HepG2 (cell line): Measurements from ENCODE around the gene SBNO1. TPM values are rescaled to one million over a fixed set of nuclear protein-coding genes. Genes with fewer than 3 reads are reported as not detected.

Experiments used
- AGO2 ChIP-seq: fragments of 200-400 bp; formaldehyde crosslinking; optimal IDR thresholded peaks from 2 replicates; pipeline ENCODE3; 2017; ENCODE audit warnings: mild to moderate bottlenecking, low read depth, low read length, moderate library complexity
- DRAP1 ChIP-seq: IDR thresholded peaks from 2 replicates; pipeline ENCODE4 v1.6.1; 2016; ENCODE audit warnings: missing genetic modification reagents, missing compliant biosample characterization
- FUBP1 ChIP-seq: sonication (generic); formaldehyde crosslinking; IDR thresholded peaks from 2 replicates; pipeline ENCODE4 v1.5.1; 2020; ENCODE audit warnings: missing genetic modification reagents, mild to moderate bottlenecking, borderline replicate concordance
- HES4 ChIP-seq: sonication (generic); formaldehyde crosslinking; IDR thresholded peaks from 2 replicates; pipeline ENCODE4 v1.9.0; 2021; ENCODE audit warnings: mild to moderate bottlenecking, missing genetic modification reagents, borderline replicate concordance
- KDM5B ChIP-seq: sonication (generic); formaldehyde crosslinking; IDR thresholded peaks from 2 replicates; pipeline ENCODE4 v1.4.0; 2020; ENCODE audit warnings: missing genetic modification reagents, mild to moderate bottlenecking, borderline replicate concordance
- REPIN1 ChIP-seq: sonication (generic); formaldehyde crosslinking; IDR thresholded peaks from 2 replicates; pipeline ENCODE4 v1.8.0; 2022; ENCODE audit warnings: missing genetic modification reagents, low read depth, mild to moderate bottlenecking, borderline replicate concordance
- TOPORS ChIP-seq: sonication (generic); formaldehyde crosslinking; IDR thresholded peaks from 2 replicates; pipeline ENCODE4 v1.8.0; 2023; ENCODE audit warnings: mild to moderate bottlenecking, missing genetic modification reagents
- U2AF1 ChIP-seq: fragments of 200-400 bp; formaldehyde crosslinking; optimal IDR thresholded peaks from 2 replicates; pipeline ENCODE3; 2017; ENCODE audit warnings: mild to moderate bottlenecking, low read depth, low read length
- ZMYM3 ChIP-seq: sonication (generic); formaldehyde crosslinking; IDR thresholded peaks from 2 replicates; pipeline ENCODE4 v1.5.1; 2020; ENCODE audit warnings: mild to moderate bottlenecking, missing genetic modification reagents
- ZNF510 ChIP-seq: sonication (generic); formaldehyde crosslinking; IDR thresholded peaks from 2 replicates; pipeline ENCODE4 v1.4.0; 2020; ENCODE audit warnings: low read depth, mild to moderate bottlenecking, missing genetic modification reagents
- ZNF572 ChIP-seq: sonication (generic); formaldehyde crosslinking; IDR thresholded peaks from 2 replicates; pipeline ENCODE4 v1.5.1; 2020; ENCODE audit warnings: mild to moderate bottlenecking, missing genetic modification reagents
- ZNF83 ChIP-seq: sonication (generic); formaldehyde crosslinking; IDR thresholded peaks from 2 replicates; pipeline ENCODE4 v1.4.0; 2020; ENCODE audit warnings: missing genetic modification reagents, mild to moderate bottlenecking, borderline replicate concordance
- ZNF839 ChIP-seq: sonication (generic); formaldehyde crosslinking; IDR thresholded peaks from 2 replicates; pipeline ENCODE4 v1.4.0; 2020; ENCODE audit warnings: missing genetic modification reagents, mild to moderate bottlenecking, borderline replicate concordance
- polyA plus RNA-seq, 8 experiments: library from polyadenylated mRNA; depleted of rRNA in 3 of 8; stranded (reverse) in 7 of 8; unstranded in 1 of 8; fragments of >200 nt; fragmentation: Illumina TruSeq in 4 of 8; extraction: Trizol in 4 of 8; gene quantifications; 2 replicates each; pipeline versions ENCODE4 v1.2.1 to v1.2.3, GENCODE V29; 2011 to 2016; ENCODE audit warnings: low read depth in 4 of 8, missing spikeins in 1 of 8, mixed read lengths in 1 of 8; ENCODE audit not compliant: insufficient read depth in 1 of 8
- total RNA-seq, 5 experiments: library from RNA; depleted of rRNA; stranded (reverse); fragments of >200 nt; fragmentation: Illumina TruSeq; extraction: Trizol; gene quantifications; 2 replicates each; pipeline ENCODE4 v1.2.3, GENCODE V29; 2016; ENCODE audit warnings: low read depth in 1 of 5
- TF ChIP-seq, protein P1 (sequence below): IDR thresholded peaks from 2 replicates; pipeline ENCODE4 v1.6.1; 2012; ENCODE audit warnings: low read depth, low read length, improper control_type of control experiment
- TF ChIP-seq, protein P2 (sequence below): sonication (generic); formaldehyde crosslinking; IDR thresholded peaks from 2 replicates; pipeline ENCODE4 v1.4.0; 2020; ENCODE audit warnings: missing genetic modification reagents

Gene SBNO1
- total and polyA plus RNA-seq, 2 of the 13 experiments (the other 11 are each of a cell fraction or from before 2014, with no cell fraction given), result 10.9 to 40.2 TPM

DNA sequence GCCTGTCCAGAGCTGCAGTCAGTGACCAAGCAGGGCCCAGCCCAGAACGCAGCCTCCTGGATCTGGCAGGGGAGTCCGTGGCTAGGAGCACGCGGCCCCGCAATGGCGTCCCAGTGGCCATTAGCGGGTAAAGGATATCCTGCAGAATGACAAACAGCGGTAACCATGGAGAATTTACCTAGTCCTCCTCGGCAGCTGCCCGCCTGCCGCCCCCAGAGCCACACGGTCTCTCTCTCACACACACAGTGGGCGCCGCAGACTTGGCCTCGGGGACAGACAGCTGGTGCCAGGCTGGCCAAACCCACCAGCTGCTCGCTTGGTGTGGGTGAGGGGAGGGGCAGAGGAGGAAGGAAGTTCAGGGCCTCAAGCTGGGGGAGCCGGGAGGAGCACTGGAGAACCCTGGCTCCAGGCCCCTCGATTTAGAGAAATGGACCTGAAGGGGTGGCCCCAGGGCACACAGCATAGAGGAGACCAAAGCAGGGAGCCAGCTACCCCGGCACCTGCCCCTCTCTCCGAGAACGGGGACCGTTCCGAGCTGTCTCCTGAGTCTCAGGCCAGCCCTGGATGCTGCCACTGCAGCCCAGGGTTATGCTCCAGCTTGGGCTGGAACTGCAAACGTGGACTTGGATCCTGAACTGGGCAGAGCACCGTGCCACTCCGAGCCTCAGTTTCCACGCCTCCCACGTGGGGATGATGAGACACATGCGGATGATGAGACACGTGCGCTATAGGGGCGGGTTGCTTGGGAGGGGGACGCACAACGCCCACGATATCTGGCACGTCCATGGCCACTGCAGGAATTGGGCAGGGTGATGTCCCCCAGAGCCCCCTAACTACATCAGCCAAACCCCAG is 96.4 kb downstream of the SBNO1 start (continued):
- TF ChIP-seq ZNF510 (CRISPR knock-in tag) (no peak), FUBP1 (CRISPR knock-in tag) (no peak), AGO2 (peak; percentile 89), ZNF83 (CRISPR knock-in tag) (no peak), DRAP1 (CRISPR knock-in tag) (no peak), ZNF839 (CRISPR knock-in tag) (no peak), U2AF1 (no peak), ZNF572 (CRISPR knock-in tag) (no peak), TOPORS (CRISPR knock-in tag) (no peak), HES4 (CRISPR knock-in tag) (no peak), KDM5B (no peak), ZMYM3 (CRISPR knock-in tag) (no peak), REPIN1 (CRISPR knock-in tag) (no peak)
- TF ChIP-seq, protein P1, sequence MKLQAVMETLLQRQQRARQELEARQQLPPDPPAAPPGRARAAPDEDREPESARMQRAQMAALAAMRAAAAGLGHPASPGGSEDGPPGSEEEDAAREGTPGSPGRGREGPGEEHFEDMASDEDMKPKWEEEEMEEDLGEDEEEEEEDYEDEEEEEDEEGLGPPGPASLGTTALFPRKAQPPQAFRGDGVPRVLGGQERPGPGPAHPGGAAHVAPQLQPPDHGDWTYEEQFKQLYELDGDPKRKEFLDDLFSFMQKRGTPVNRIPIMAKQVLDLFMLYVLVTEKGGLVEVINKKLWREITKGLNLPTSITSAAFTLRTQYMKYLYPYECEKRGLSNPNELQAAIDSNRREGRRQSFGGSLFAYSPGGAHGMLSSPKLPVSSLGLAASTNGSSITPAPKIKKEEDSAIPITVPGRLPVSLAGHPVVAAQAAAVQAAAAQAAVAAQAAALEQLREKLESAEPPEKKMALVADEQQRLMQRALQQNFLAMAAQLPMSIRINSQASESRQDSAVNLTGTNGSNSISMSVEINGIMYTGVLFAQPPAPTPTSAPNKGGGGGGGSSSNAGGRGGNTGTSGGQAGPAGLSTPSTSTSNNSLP, result no peak
- TF ChIP-seq, protein P2, sequence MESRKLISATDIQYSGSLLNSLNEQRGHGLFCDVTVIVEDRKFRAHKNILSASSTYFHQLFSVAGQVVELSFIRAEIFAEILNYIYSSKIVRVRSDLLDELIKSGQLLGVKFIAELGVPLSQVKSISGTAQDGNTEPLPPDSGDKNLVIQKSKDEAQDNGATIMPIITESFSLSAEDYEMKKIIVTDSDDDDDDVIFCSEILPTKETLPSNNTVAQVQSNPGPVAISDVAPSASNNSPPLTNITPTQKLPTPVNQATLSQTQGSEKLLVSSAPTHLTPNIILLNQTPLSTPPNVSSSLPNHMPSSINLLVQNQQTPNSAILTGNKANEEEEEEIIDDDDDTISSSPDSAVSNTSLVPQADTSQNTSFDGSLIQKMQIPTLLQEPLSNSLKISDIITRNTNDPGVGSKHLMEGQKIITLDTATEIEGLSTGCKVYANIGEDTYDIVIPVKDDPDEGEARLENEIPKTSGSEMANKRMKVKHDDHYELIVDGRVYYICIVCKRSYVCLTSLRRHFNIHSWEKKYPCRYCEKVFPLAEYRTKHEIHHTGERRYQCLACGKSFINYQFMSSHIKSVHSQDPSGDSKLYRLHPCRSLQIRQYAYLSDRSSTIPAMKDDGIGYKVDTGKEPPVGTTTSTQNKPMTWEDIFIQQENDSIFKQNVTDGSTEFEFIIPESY (CRISPR knock-in tag), result peak; percentile 55; the same call in 1 of the 2 replicates
